PC-3 (cell line): Measurements from ENCODE around the gene GPR176. TPM values are rescaled to one million over a fixed set of nuclear protein-coding genes. Genes with fewer than 3 reads are reported as not detected.
"Not testable (repeated sequence)": the region's sequence is repeated elsewhere in the genome, so short reads cannot be mapped to it uniquely, and the experiment has no call there.

Experiments
- ATAC-seq: fragments of 200-7000 bp; cut with Tn5 transposase; 2 replicates; pipeline ENCODE4 v1.9.1; 2020; ENCODE audit warnings: mild to moderate bottlenecking, moderate library complexity
- BruUV-seq: library from RNA; stranded (reverse); fragments of 400-500 nt; replicated peaks from 2 replicates; lab custom pipeline; 2021; lab: Mats Ljungman, UMichigan
- CTCF ChIA-PET: fragments of 300-600 bp; sonication (Branson Sonifier 250); formaldehyde crosslinking; loops from one replicate; lab custom pipeline; 2022; ENCODE audit warnings: antibody characterized with exemption; lab: Charles Lee
- POLR2A ChIA-PET: fragments of 300-600 bp; sonication (Branson Sonifier 250); formaldehyde crosslinking; loops from one replicate; lab custom pipeline; 2022; ENCODE audit warnings: antibody characterized with exemption; ENCODE audit not compliant: unreplicated experiment; lab: Charles Lee
- DNase-seq: peaks from one replicate; pipeline ENCODE4 v3.0.0-alpha.2; 2015
- H2AFZ ChIP-seq: fragments of 300-600 bp; sonication (generic); 2 replicates; pipeline ENCODE4 v1.6.0; 2016; ENCODE audit warnings: antibody characterized with exemption, low read length
- H3F3A ChIP-seq: fragments of 300-600 bp; sonication (generic); one replicate; pipeline ENCODE4 v1.6.0; 2017; ENCODE audit warnings: antibody characterized with exemption, low read length, control low read depth, mild to moderate bottlenecking; ENCODE audit not compliant: unreplicated experiment
- H3K27ac ChIP-seq: fragments of 300-600 bp; sonication (generic); 2 replicates; pipeline ENCODE4 v1.5.1; 2016; ENCODE audit warnings: mild to moderate bottlenecking, low read length
- H3K27me3 ChIP-seq: fragments of 300-600 bp; sonication (generic); 2 replicates; pipeline ENCODE4 v1.6.1; 2016; ENCODE audit warnings: low read length, mixed read lengths
- H3K36me3 ChIP-seq: fragments of 300-600 bp; sonication (generic); 2 replicates; pipeline ENCODE4 v1.6.1; 2016; ENCODE audit warnings: low read depth, mixed run types, low read length, mixed read lengths
- H3K4me1 ChIP-seq: fragments of 300-600 bp; sonication (generic); 2 replicates; pipeline ENCODE4 v1.5.1; 2016; ENCODE audit warnings: low read length; ENCODE audit not compliant: insufficient read depth
- H3K4me2 ChIP-seq: fragments of 300-600 bp; sonication (generic); 2 replicates; pipeline ENCODE4 v1.6.0; 2016; ENCODE audit warnings: low read length
- H3K4me3 ChIP-seq: fragments of 300-600 bp; sonication (generic); 2 replicates; pipeline ENCODE4 v1.5.1; 2016; ENCODE audit warnings: mild to moderate bottlenecking, low read length, mixed read lengths
- H3K79me2 ChIP-seq: fragments of 300-600 bp; sonication (generic); 2 replicates; pipeline ENCODE4 v1.6.1; 2017; ENCODE audit warnings: low read length, mixed read lengths
- H3K9ac ChIP-seq: fragments of 300-600 bp; sonication (generic); 2 replicates; pipeline ENCODE4 v1.6.0; 2016; ENCODE audit warnings: mild to moderate bottlenecking, low read length
- H3K9me2 ChIP-seq: fragments of 300-600 bp; sonication (generic); replicated peaks from 2 replicates; pipeline ENCODE4 v1.6.1; 2016; ENCODE audit warnings: mixed run types, low read length, mixed read lengths
- H3K9me3 ChIP-seq: fragments of 300-600 bp; sonication (generic); 2 replicates; pipeline ENCODE4 v1.6.1; 2016; ENCODE audit warnings: low read length, mixed read lengths
- H4K20me1 ChIP-seq: fragments of 300-600 bp; sonication (generic); 2 replicates; pipeline ENCODE4 v1.6.1; 2016; ENCODE audit warnings: low read length, mixed read lengths
- EZH2 ChIP-seq: fragments of 300-600 bp; sonication (generic); IDR thresholded peaks from one replicate; pipeline ENCODE4 v1.6.1; 2017; ENCODE audit warnings: antibody characterized with exemption, mild to moderate bottlenecking, low read length; ENCODE audit not compliant: unreplicated experiment
- EZH2phosphoT487 ChIP-seq: fragments of 300-600 bp; sonication (generic); IDR thresholded peaks from 2 replicates; pipeline ENCODE4 v1.6.1; 2018; ENCODE audit warnings: mild to moderate bottlenecking, antibody characterized with exemption, low read length, borderline replicate concordance
- intact Hi-C: fragments of 100-400 bp; cut with micrococcal nuclease; formaldehyde crosslinking; loops from 2 replicates; pipeline ENCODE4 v1.9.0; 2023
- total RNA-seq: library from RNA; depleted of rRNA; stranded (reverse); fragments of >200 nt; gene quantifications from 2 replicates; pipeline ENCODE4 v1.2.3, GENCODE V29; 2014
- TF ChIP-seq, protein P1 (sequence below): fragments of 300-600 bp; sonication (generic); conservative IDR thresholded peaks from 2 replicates; pipeline ENCODE4 v1.5.1; 2017; ENCODE audit warnings: antibody characterized with exemption, low read depth, mild to moderate bottlenecking, low read length

The GPR176 gene
- total RNA-seq, 1 experiment from 2014 or later: 27.8 TPM

DNA sequence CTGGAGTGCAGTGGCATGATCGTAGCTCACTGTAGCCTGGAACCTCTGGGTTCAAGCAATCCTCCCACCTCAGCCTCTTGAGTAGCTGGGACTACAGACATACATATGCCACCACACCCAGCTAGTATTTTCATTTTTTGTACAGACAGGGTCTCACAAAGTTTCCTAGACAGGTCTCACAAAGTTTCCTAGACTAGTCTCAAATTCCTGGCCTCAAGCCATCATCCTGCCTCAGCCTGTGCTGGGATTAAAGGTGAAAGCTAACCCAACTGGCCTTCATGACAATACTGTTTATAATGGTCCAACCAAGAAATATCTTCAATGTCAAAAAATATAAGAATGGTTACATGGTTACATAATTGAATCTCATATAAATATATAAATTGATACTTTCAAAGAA is 24.0 kb downstream of the GPR176 start:
- TF ChIP-seq EZH2 (no peak), EZH2phosphoT487 (no peak)
- TF ChIP-seq, protein P1, sequence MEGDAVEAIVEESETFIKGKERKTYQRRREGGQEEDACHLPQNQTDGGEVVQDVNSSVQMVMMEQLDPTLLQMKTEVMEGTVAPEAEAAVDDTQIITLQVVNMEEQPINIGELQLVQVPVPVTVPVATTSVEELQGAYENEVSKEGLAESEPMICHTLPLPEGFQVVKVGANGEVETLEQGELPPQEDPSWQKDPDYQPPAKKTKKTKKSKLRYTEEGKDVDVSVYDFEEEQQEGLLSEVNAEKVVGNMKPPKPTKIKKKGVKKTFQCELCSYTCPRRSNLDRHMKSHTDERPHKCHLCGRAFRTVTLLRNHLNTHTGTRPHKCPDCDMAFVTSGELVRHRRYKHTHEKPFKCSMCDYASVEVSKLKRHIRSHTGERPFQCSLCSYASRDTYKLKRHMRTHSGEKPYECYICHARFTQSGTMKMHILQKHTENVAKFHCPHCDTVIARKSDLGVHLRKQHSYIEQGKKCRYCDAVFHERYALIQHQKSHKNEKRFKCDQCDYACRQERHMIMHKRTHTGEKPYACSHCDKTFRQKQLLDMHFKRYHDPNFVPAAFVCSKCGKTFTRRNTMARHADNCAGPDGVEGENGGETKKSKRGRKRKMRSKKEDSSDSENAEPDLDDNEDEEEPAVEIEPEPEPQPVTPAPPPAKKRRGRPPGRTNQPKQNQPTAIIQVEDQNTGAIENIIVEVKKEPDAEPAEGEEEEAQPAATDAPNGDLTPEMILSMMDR: no peak
- ATAC-seq (no peak), DNase-seq (no peak)
- no TSS peak for BruUV-seq
- CTCF ChIA-PET: no interaction called here
- Histone ChIP-seq H3F3A (no peaks in the 10 kb centered on the region), H2AFZ (no peak overlapping the region), H3K27me3 (no peaks in the 10 kb centered on the region), H3K9me3 (no peaks in the 10 kb centered on the region), H3K79me2 (peaks cover 4% of the 10 kb centered on the region; the same call in 1 of the 2 replicates), H3K4me2 (no peak overlapping the region), H3K27ac (no peak overlapping the region), H3K9ac (no peak overlapping the region), H3K4me1 (no peaks in the 10 kb centered on the region; the same call in 1 of the 2 replicates), H3K9me2 (no peaks in the 10 kb centered on the region), H3K36me3 (no peaks in the 10 kb centered on the region), H3K4me3 (no peak overlapping the region), H4K20me1 (no peaks in the 10 kb centered on the region)
- intact Hi-C loops: no loop called here
- POLR2A ChIA-PET: interaction anchor here (0.7 kb wide), 1 partner anchor 38 kb away, joined by 10 read pairs; the partner anchor contains the start of gene EIF2AK4

DNA sequence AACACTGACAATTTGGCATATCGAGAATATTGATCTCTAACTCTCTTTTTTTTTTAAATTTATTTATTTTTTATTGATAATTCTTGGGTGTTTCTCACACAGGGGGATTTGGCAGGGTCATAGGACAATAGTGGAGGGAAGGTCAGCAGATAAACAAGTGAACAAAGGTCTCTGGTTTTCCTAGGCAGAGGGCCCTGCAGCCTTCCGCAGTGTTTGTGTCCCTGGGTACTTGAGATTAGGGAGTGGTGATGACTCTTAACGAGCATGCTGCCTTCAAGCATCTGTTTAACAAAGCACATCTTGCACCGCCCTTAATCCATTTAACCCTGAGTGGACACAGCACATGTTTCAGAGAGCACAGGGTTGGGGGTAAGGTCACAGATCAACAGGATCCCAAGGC is 27.0 kb downstream of the GPR176 start:
- H4K20me1 ChIP-seq, H3F3A ChIP-seq, H3K4me2 ChIP-seq, intact Hi-C loops, H3K9me2 ChIP-seq, ATAC-seq, H3K27ac ChIP-seq, H2AFZ ChIP-seq, H3K79me2 ChIP-seq, H3K9ac ChIP-seq, H3K4me3 ChIP-seq, CTCF ChIA-PET, H3K36me3 ChIP-seq, POLR2A ChIA-PET, BruUV-seq, H3K9me3 ChIP-seq, DNase-seq, H3K27me3 ChIP-seq: not testable (repeated sequence)
- H3K4me1 ChIP-seq: peaks cover 19% of the 10 kb centered on the region

DNA sequence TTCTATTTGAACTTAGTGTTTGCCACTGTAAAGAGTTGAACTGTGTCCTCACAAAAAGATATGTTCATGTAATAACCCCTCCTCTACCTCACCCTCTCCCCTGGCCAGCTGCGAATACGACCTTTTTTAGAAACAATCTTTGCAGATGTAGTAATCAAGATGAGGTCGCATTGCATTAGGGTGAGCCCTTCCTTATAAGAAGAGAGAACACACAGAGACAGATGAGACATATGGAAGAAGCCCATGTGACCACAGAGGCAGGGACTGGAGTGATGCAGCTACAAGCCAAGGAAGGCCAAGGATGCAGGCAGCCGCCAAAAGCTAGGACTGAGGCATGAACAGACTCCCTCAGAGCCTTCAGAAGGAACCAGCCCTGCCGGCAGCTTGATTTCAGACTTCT is 27.6 kb downstream of the GPR176 start:
- Histone ChIP-seq H3K27ac (no peak overlapping the region), H3K4me3 (no peak overlapping the region), H3K36me3 (no peaks in the 10 kb centered on the region), H3K27me3 (no peaks in the 10 kb centered on the region), H3K9me2 (no peaks in the 10 kb centered on the region), H3K4me1 (peaks cover 22% of the 10 kb centered on the region), H3K4me2 (no peak overlapping the region), H2AFZ (no peak overlapping the region), H3K9me3 (no peaks in the 10 kb centered on the region), H3F3A (no peaks in the 10 kb centered on the region), H3K9ac (no peak overlapping the region), H3K79me2 (0 out of 2 replicates have a peak, but pooled peaks cover 4% of the 10 kb centered on the region), H4K20me1 (no peaks in the 10 kb centered on the region)
- DNase-seq (no peak), ATAC-seq (no peak)
- TF ChIP-seq, protein P1: no peak
- TF ChIP-seq EZH2 (no peak), EZH2phosphoT487 (no peak)
- intact Hi-C loops: no loop called here
- POLR2A ChIA-PET: interaction anchor here (0.7 kb wide), 1 partner anchor 15 kb away, joined by 3 read pairs; no protein-coding TSS in a partner anchor
- CTCF ChIA-PET: no interaction called here
- BruUV-seq: no TSS peak
